ENCODE data around the gene F3.

The F3 gene

GRCh38 chr1:94531664-94532063 lies 9.9 kb downstream of the F3 start:
- no peaks in the 10 kb centered on the region for H3K9me3 ChIP-seq (ENCODE audit: insufficient read depth, low read length)
- H3K9ac ChIP-seq (ENCODE audit: low read length): no peak overlapping the region
- H3K79me2 ChIP-seq (ENCODE audit: low read length): no peaks in the 10 kb centered on the region
- H2AFZ ChIP-seq (ENCODE audit: low read depth, low read length): no peak overlapping the region
- no peaks in the 10 kb centered on the region for H3K4me1 ChIP-seq (ENCODE audit: low read length)
- no peaks in the 10 kb centered on the region for H3K27me3 ChIP-seq (ENCODE audit: low read depth, low read length)
- no peak overlapping the region for H3K4me3 ChIP-seq (ENCODE audit: low read length)
- TF ChIP-seq CTCF (IDR thresholded peaks at IDR 0.05; ENCODE audit: low read depth, low read length) (no peak), EZH2phosphoT487 (IDR thresholded peaks at IDR 0.05; ENCODE audit: low read depth) (no peak)
- no peaks in the 10 kb centered on the region for H3K36me3 ChIP-seq (replicated peaks; ENCODE audit: low read depth, low read length)
- no peaks in the 10 kb centered on the region for H4K20me1 ChIP-seq (ENCODE audit: insufficient read depth, low read length)
- H3K4me2 ChIP-seq (ENCODE audit: low read length): no peak overlapping the region
- no peak overlapping the region for H3K27ac ChIP-seq (ENCODE audit: low read length)

GRCh38 chr1:94530373-94530878 lies 11.1 kb downstream of the F3 start:
- no peak overlapping the region for H2AFZ ChIP-seq (ENCODE audit: low read depth, low read length)
- H3K4me3 ChIP-seq (ENCODE audit: low read length): no peak overlapping the region
- no peaks in the 10 kb centered on the region for H3K27me3 ChIP-seq (ENCODE audit: low read depth, low read length)
- no peaks in the 10 kb centered on the region for H3K36me3 ChIP-seq (replicated peaks; ENCODE audit: low read depth, low read length)
- H3K4me1 ChIP-seq (ENCODE audit: low read length): no peaks in the 10 kb centered on the region
- H3K27ac ChIP-seq (ENCODE audit: low read length): no peak overlapping the region
- no peaks in the 10 kb centered on the region for H3K9me3 ChIP-seq (ENCODE audit: insufficient read depth, low read length)
- TF ChIP-seq CTCF (IDR thresholded peaks at IDR 0.05; ENCODE audit: low read depth, low read length) (no peak), EZH2phosphoT487 (IDR thresholded peaks at IDR 0.05; ENCODE audit: low read depth) (no peak)
- H3K9ac ChIP-seq (ENCODE audit: low read length): no peak overlapping the region
- H3K79me2 ChIP-seq (ENCODE audit: low read length): no peaks in the 10 kb centered on the region
- H4K20me1 ChIP-seq (ENCODE audit: insufficient read depth, low read length): no peaks in the 10 kb centered on the region
- H3K4me2 ChIP-seq (ENCODE audit: low read length): no peak overlapping the region

- TF ChIP-seq CTCF (IDR thresholded peaks at IDR 0.05; ENCODE audit: low read depth, low read length) (no peak), EZH2phosphoT487 (IDR thresholded peaks at IDR 0.05; ENCODE audit: low read depth) (no peak)
- no peaks in the 10 kb centered on the region for H3K36me3 ChIP-seq (replicated peaks; ENCODE audit: low read depth, low read length)
Observed at GRCh38 chr1:94529416-94529815, 12.1 kb downstream of the F3 start.

GRCh38 chr1:94528826-94529225 lies 12.7 kb downstream of the F3 start:
- no peaks in the 10 kb centered on the region for H3K36me3 ChIP-seq (replicated peaks; ENCODE audit: low read depth, low read length)
- no peak overlapping the region for H2AFZ ChIP-seq (ENCODE audit: low read depth, low read length)
- TF ChIP-seq CTCF (IDR thresholded peaks at IDR 0.05; ENCODE audit: low read depth, low read length): no peak
- TF ChIP-seq EZH2phosphoT487 (IDR thresholded peaks at IDR 0.05; ENCODE audit: low read depth): no peak
- H3K9ac ChIP-seq (ENCODE audit: low read length): no peak overlapping the region
- H3K4me2 ChIP-seq (ENCODE audit: low read length): no peak overlapping the region
- no peaks in the 10 kb centered on the region for H3K4me1 ChIP-seq (ENCODE audit: low read length)
- no peaks in the 10 kb centered on the region for H3K79me2 ChIP-seq (ENCODE audit: low read length)
- H4K20me1 ChIP-seq (ENCODE audit: insufficient read depth, low read length): no peaks in the 10 kb centered on the region
- no peak overlapping the region for H3K27ac ChIP-seq (ENCODE audit: low read length)
- H3K27me3 ChIP-seq (ENCODE audit: low read depth, low read length): no peaks in the 10 kb centered on the region
- H3K9me3 ChIP-seq (ENCODE audit: insufficient read depth, low read length): no peaks in the 10 kb centered on the region
- H3K4me3 ChIP-seq (ENCODE audit: low read length): no peak overlapping the region

More at GRCh38 chr1:94529416-94529815, 12.1 kb downstream of the F3 start:
- Histone ChIP-seq H3K9ac (ENCODE audit: low read length) (no peak overlapping the region), H3K4me3 (ENCODE audit: low read length) (no peak overlapping the region), H3K27me3 (ENCODE audit: low read depth, low read length) (no peaks in the 10 kb centered on the region), H3K27ac (ENCODE audit: low read length) (no peak overlapping the region), H4K20me1 (ENCODE audit: insufficient read depth, low read length) (no peaks in the 10 kb centered on the region), H3K9me3 (ENCODE audit: insufficient read depth, low read length) (no peaks in the 10 kb centered on the region), H3K4me1 (ENCODE audit: low read length) (no peaks in the 10 kb centered on the region), H2AFZ (ENCODE audit: low read depth, low read length) (no peak overlapping the region), H3K79me2 (ENCODE audit: low read length) (no peaks in the 10 kb centered on the region), H3K4me2 (ENCODE audit: low read length) (no peak overlapping the region)

Measured in OCI-LY3 (cell line).